Hepatocyte (in vitro differentiated cells): ENCODE results near the gene STX8.

Experiments
- CTCF ChIP-seq: fragments of 200-600 bp; sonication (generic); IDR thresholded peaks from 2 replicates; pipeline ENCODE4 v1.5.1; 2016; ENCODE audit warnings: antibody characterized with exemption, mild to moderate bottlenecking; ENCODE audit not compliant: poor library complexity
- EZH2phosphoT487 ChIP-seq: fragments of 200-600 bp; sonication (generic); IDR thresholded peaks from one replicate; pipeline ENCODE4 v1.6.1; 2018; ENCODE audit warnings: antibody characterized with exemption, mild to moderate bottlenecking, low read depth, moderate library complexity; ENCODE audit not compliant: unreplicated experiment, severe bottlenecking

GRCh38 chr17:9577373-9577709 lies 1.7 kb upstream of the STX8 start:
- TF ChIP-seq CTCF, result no peak
- no peak for TF ChIP-seq EZH2phosphoT487
